Effector CD4-positive, alpha-beta T cell (primary cell): ENCODE data around the gene CIDEC. TPM values are rescaled to one million over a fixed set of nuclear protein-coding genes. Genes with fewer than 3 reads are reported as not detected.

Experiments
- DNase-seq: peaks from one replicate; pipeline ENCODE4 v3.0.0-alpha.2; 2020
- total RNA-seq: gene quantifications from one replicate; lab custom pipeline; 2026; lab: John Stamatoyannopoulos, UW

The CIDEC gene
- not detected for total RNA-seq

GRCh38 chr3:9879830-9880549, at the start of gene CIDEC:
CIDEC (minus strand) TSS chr3:9880253; CDS start chr3:9878486, 1,767 bp downstream.
- no peak for DNase-seq

- DNase-seq = no peak
Measured at GRCh38 chr3:9928158-9928557, 48.1 kb upstream of the CIDEC start.

GRCh38 chr3:9918261-9919038, 38.4 kb upstream of the CIDEC start:
- no peak for DNase-seq

GRCh38 chr3:9917820-9918219, 37.8 kb upstream of the CIDEC start:
- DNase-seq = no peak

GRCh38 chr3:9916734-9917680, 37.0 kb upstream of the CIDEC start, which contains the start of gene IL17RC:
IL17RC (plus strand) TSS chr3:9917098; CDS start chr3:9917316, 218 bp downstream.
- DNase-seq = no peak

GRCh38 chr3:9916346-9916733, 36.3 kb upstream of the CIDEC start:
- DNase-seq = no peak

GRCh38 chr3:9915254-9916141, 35.4 kb upstream of the CIDEC start:
- peak; percentile 5 for DNase-seq

GRCh38 chr3:9914559-9915253, 34.7 kb upstream of the CIDEC start:
- no peak for DNase-seq

- no peak for DNase-seq
Measured at GRCh38 chr3:9914011-9914410, 34.0 kb upstream of the CIDEC start.

GRCh38 chr3:9913601-9914000, 33.5 kb upstream of the CIDEC start:
- no peak for DNase-seq

- no peak for DNase-seq
Measured at GRCh38 chr3:9912294-9912935, 32.4 kb upstream of the CIDEC start.

- DNase-seq = no peak
Measured at GRCh38 chr3:9911863-9912262, 31.8 kb upstream of the CIDEC start.

- DNase-seq = no peak
Measured at GRCh38 chr3:9909221-9910013, 29.4 kb upstream of the CIDEC start.

- no peak for DNase-seq
Measured at GRCh38 chr3:9908286-9908685, 28.2 kb upstream of the CIDEC start.

GRCh38 chr3:9906480-9906879, 26.4 kb upstream of the CIDEC start:
- no peak for DNase-seq

GRCh38 chr3:9903904-9904303, 23.9 kb upstream of the CIDEC start:
- no peak for DNase-seq

GRCh38 chr3:9903238-9903624, 23.2 kb upstream of the CIDEC start:
- no peak for DNase-seq

- no peak for DNase-seq
Measured at GRCh38 chr3:9902372-9903237, 22.6 kb upstream of the CIDEC start, which contains the start of gene IL17RE. IL17RE (plus strand) TSS chr3:9902848; CDS start chr3:9902933, 85 bp downstream.

- DNase-seq = no peak
Measured at GRCh38 chr3:9901967-9902366, 21.9 kb upstream of the CIDEC start.
